ENCODE results near the gene MRPL33. TPM values are rescaled to one million over a fixed set of nuclear protein-coding genes. Genes with fewer than 3 reads are reported as not detected.
"Not testable (repeated sequence)": the region's sequence is repeated elsewhere in the genome, so short reads cannot be mapped to it uniquely, and the experiment has no call there.

The MRPL33 gene
- total RNA-seq, 1 experiment from 2014 or later: 86.3 TPM

DNA sequence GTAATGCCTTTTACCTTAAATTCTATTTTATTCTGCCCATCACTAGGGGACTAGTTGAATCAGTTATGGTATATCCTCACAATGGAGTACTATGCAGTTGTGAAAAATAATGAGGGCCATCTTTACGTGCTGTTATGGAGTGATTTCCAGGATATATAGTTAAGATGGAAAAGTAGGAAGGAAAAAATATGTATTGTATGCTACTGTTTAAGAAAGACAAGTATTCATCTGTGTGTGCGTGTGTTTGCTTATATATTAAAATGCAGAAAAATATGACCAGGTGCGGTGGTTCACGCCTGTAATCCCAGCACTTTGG, 32.5 kb upstream of the MRPL33 start:
- H3K4me2 ChIP-seq: peak overlapping the region; percentile 99; the same call in 1 of the 2 replicates
- no peaks in the 10 kb centered on the region; the same call in 1 of the 2 replicates for H3K9me2 ChIP-seq (ENCODE audit: insufficient read depth)
- BruUV-seq (replicated peaks): no TSS peak
- intact Hi-C loops (cut with micrococcal nuclease; ENCODE audit: unreplicated experiment): no loop called here
- ChIA-PET CTCF (no interaction called here), POLR2A (ENCODE audit: unreplicated experiment) (no interaction called here)
- H3K4me3 ChIP-seq: no peak overlapping the region
- H4K20me1 ChIP-seq (ENCODE audit: insufficient read depth): no peaks in the 10 kb centered on the region
- no peaks in the 10 kb centered on the region for H3K27me3 ChIP-seq (ENCODE audit: insufficient read depth, low read depth)
- H3K9me3 ChIP-seq (ENCODE audit: insufficient read depth, low read depth): no peaks in the 10 kb centered on the region
- no peak for DNase-seq
- no peaks in the 10 kb centered on the region for H3K36me3 ChIP-seq (ENCODE audit: low read depth)
- peaks cover 59% of the 10 kb centered on the region for H3F3A ChIP-seq (ENCODE audit: insufficient read depth, low read depth)
- peaks cover 56% of the 10 kb centered on the region for H3K4me1 ChIP-seq (replicated peaks; ENCODE audit: insufficient read depth)
- no peak overlapping the region for H2AFZ ChIP-seq
- H3K27ac ChIP-seq: peak overlapping the region; percentile 75
- H3K79me2 ChIP-seq (ENCODE audit: low read depth): 0 out of 2 replicates have a peak, but pooled peaks cover 3% of the 10 kb centered on the region
- TF ChIP-seq, protein P1, sequence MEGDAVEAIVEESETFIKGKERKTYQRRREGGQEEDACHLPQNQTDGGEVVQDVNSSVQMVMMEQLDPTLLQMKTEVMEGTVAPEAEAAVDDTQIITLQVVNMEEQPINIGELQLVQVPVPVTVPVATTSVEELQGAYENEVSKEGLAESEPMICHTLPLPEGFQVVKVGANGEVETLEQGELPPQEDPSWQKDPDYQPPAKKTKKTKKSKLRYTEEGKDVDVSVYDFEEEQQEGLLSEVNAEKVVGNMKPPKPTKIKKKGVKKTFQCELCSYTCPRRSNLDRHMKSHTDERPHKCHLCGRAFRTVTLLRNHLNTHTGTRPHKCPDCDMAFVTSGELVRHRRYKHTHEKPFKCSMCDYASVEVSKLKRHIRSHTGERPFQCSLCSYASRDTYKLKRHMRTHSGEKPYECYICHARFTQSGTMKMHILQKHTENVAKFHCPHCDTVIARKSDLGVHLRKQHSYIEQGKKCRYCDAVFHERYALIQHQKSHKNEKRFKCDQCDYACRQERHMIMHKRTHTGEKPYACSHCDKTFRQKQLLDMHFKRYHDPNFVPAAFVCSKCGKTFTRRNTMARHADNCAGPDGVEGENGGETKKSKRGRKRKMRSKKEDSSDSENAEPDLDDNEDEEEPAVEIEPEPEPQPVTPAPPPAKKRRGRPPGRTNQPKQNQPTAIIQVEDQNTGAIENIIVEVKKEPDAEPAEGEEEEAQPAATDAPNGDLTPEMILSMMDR (conservative IDR thresholded peaks at IDR 0.05): no peak
- no peak for TF ChIP-seq EZH2 (IDR thresholded peaks at IDR 0.05; ENCODE audit: low read depth)

GRCh38 chr2:27741673-27742072, 29.8 kb upstream of the MRPL33 start:
- no peaks in the 10 kb centered on the region; the same call in 1 of the 2 replicates for H3K9me2 ChIP-seq (ENCODE audit: insufficient read depth)
- H3K36me3 ChIP-seq (ENCODE audit: low read depth): no peaks in the 10 kb centered on the region
- no peak for DNase-seq
- H3K79me2 ChIP-seq (ENCODE audit: low read depth): no peaks in the 10 kb centered on the region
- BruUV-seq (replicated peaks): no TSS peak
- ChIA-PET CTCF (no interaction called here), POLR2A (ENCODE audit: unreplicated experiment) (no interaction called here)
- H3K27ac ChIP-seq: no peak overlapping the region
- no peaks in the 10 kb centered on the region for H3K27me3 ChIP-seq (ENCODE audit: insufficient read depth, low read depth)
- H3K4me2 ChIP-seq: no peak overlapping the region
- intact Hi-C loops (cut with micrococcal nuclease; ENCODE audit: unreplicated experiment): no loop called here
- no peak overlapping the region for H3K4me3 ChIP-seq
- no peaks in the 10 kb centered on the region for H3K9me3 ChIP-seq (ENCODE audit: insufficient read depth, low read depth)
- TF ChIP-seq, protein P1 (conservative IDR thresholded peaks at IDR 0.05): no peak
- no peak for TF ChIP-seq EZH2 (IDR thresholded peaks at IDR 0.05; ENCODE audit: low read depth)
- H4K20me1 ChIP-seq (ENCODE audit: insufficient read depth): no peaks in the 10 kb centered on the region
- peaks cover 39% of the 10 kb centered on the region for H3F3A ChIP-seq (ENCODE audit: insufficient read depth, low read depth)
- H3K4me1 ChIP-seq (replicated peaks; ENCODE audit: insufficient read depth): peaks cover 32% of the 10 kb centered on the region
- H2AFZ ChIP-seq: no peak overlapping the region

DNA sequence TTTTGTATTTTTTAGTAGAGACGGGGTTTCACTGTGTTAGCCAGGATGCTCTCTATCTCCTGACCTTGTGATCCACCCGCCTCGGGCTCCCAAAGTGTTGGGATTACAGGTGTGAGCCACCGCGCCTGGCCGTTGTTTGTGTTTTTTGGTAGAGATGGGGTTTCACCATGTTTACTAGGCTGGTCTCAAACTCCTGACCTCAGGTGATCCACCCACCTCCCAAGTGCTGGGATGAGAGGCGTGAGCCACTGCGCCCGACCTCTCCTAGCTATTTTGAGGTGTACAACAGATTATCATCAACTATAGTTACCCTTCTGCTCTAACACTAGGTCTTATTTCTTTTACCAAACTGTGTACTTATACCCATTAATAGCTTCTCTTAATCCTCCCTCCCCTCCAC, 28.9 kb upstream of the MRPL33 start:
- Histone ChIP-seq H3F3A (ENCODE audit: insufficient read depth, low read depth) (peaks cover 30% of the 10 kb centered on the region), H3K36me3 (ENCODE audit: low read depth) (no peaks in the 10 kb centered on the region), H3K4me3 (no peak overlapping the region), H2AFZ (no peak overlapping the region), H3K27me3 (ENCODE audit: insufficient read depth, low read depth) (no peaks in the 10 kb centered on the region), H3K79me2 (ENCODE audit: low read depth) (no peaks in the 10 kb centered on the region), H3K27ac (no peak overlapping the region), H3K9me2 (ENCODE audit: insufficient read depth) (no peaks in the 10 kb centered on the region; the same call in 1 of the 2 replicates), H3K9me3 (ENCODE audit: insufficient read depth, low read depth) (no peaks in the 10 kb centered on the region), H4K20me1 (ENCODE audit: insufficient read depth) (no peaks in the 10 kb centered on the region), H3K4me1 (replicated peaks; ENCODE audit: insufficient read depth) (peaks cover 23% of the 10 kb centered on the region), H3K4me2 (no peak overlapping the region)
- ChIA-PET POLR2A (ENCODE audit: unreplicated experiment) (no interaction called here), CTCF (no interaction called here)
- DNase-seq: no peak
- intact Hi-C loops (cut with micrococcal nuclease; ENCODE audit: unreplicated experiment): no loop called here
- no peak for TF ChIP-seq EZH2 (IDR thresholded peaks at IDR 0.05; ENCODE audit: low read depth)
- TF ChIP-seq, protein P1 (conservative IDR thresholded peaks at IDR 0.05): no peak
- BruUV-seq (replicated peaks): no TSS peak

- H3K79me2 ChIP-seq (ENCODE audit: low read depth); CTCF ChIA-PET: not testable (repeated sequence)
Measured at GRCh38 chr2:27745494-27745893, 26.0 kb upstream of the MRPL33 start.

More at GRCh38 chr2:27745494-27745893, 26.0 kb upstream of the MRPL33 start:
- H3K4me3 ChIP-seq; H3K9me2 ChIP-seq (ENCODE audit: insufficient read depth); DNase-seq; H2AFZ ChIP-seq; H3K27ac ChIP-seq; H3K4me1 ChIP-seq (replicated peaks; ENCODE audit: insufficient read depth); H3K27me3 ChIP-seq (ENCODE audit: insufficient read depth, low read depth); H3F3A ChIP-seq (ENCODE audit: insufficient read depth, low read depth); H4K20me1 ChIP-seq (ENCODE audit: insufficient read depth); BruUV-seq (replicated peaks); H3K4me2 ChIP-seq; H3K36me3 ChIP-seq (ENCODE audit: low read depth); intact Hi-C loops (cut with micrococcal nuclease; ENCODE audit: unreplicated experiment); POLR2A ChIA-PET (ENCODE audit: unreplicated experiment); H3K9me3 ChIP-seq (ENCODE audit: insufficient read depth, low read depth): not testable (repeated sequence)
